Endodermal cell (in vitro differentiated cells): ENCODE data around the gene RUNX1. TPM values are rescaled to one million over a fixed set of nuclear protein-coding genes. Genes with fewer than 3 reads are reported as not detected.

Experiments
- DNase-seq: peaks from one replicate; pipeline ENCODE4 v3.0.0-alpha.2; 2017
- H3K27ac ChIP-seq: 2 replicates; pipeline ENCODE4 v1.5.1; 2013; ENCODE audit warnings: mild to moderate bottlenecking, low read depth, low read length, moderate library complexity
- H3K27me3 ChIP-seq: 2 replicates; pipeline ENCODE4 v1.6.1; 2013; ENCODE audit warnings: mild to moderate bottlenecking, low read length, moderate library complexity; ENCODE audit not compliant: insufficient read depth, control insufficient read depth, poor library complexity, severe bottlenecking
- H3K36me3 ChIP-seq: 2 replicates; pipeline ENCODE4 v1.7.0; 2013; ENCODE audit warnings: mild to moderate bottlenecking, low read length, moderate library complexity; ENCODE audit not compliant: control insufficient read depth, insufficient read depth
- H3K4me1 ChIP-seq: one replicate; pipeline ENCODE4 v1.7.0; 2013; ENCODE audit warnings: low read length; ENCODE audit not compliant: control insufficient read depth, insufficient read depth
- H3K4me3 ChIP-seq: 2 replicates; pipeline ENCODE4 v1.5.1; 2013; ENCODE audit warnings: mild to moderate bottlenecking, low read length, moderate library complexity
- H3K9ac ChIP-seq: 2 replicates; pipeline ENCODE4 v1.6.1; 2013; ENCODE audit warnings: mild to moderate bottlenecking, low read length, moderate library complexity; ENCODE audit not compliant: poor library complexity, severe bottlenecking; ENCODE audit errors: extremely low read depth
- H3K9me3 ChIP-seq: 2 replicates; pipeline ENCODE4 v1.6.1; 2013; ENCODE audit warnings: mild to moderate bottlenecking, low read length, moderate library complexity; ENCODE audit not compliant: control insufficient read depth
- H3K27ac Mint-ChIP-seq: 2 replicates; pipeline ENCODE4 v1.8.0; 2020; ENCODE audit warnings: mixed read lengths
- H3K27me3 Mint-ChIP-seq: 2 replicates; pipeline ENCODE4 v1.8.0; 2021; ENCODE audit warnings: mild to moderate bottlenecking, mixed read lengths; ENCODE audit not compliant: insufficient read depth
- H3K36me3 Mint-ChIP-seq: 2 replicates; pipeline ENCODE4 v1.8.0; 2020; ENCODE audit warnings: low read depth, mixed read lengths
- H3K4me1 Mint-ChIP-seq: 2 replicates; pipeline ENCODE4 v1.8.0; 2020; ENCODE audit warnings: mixed read lengths
- H3K4me3 Mint-ChIP-seq: 2 replicates; pipeline ENCODE4 v1.8.0; 2020; ENCODE audit warnings: mild to moderate bottlenecking, moderate library complexity, mixed read lengths
- H3K9me3 Mint-ChIP-seq: 2 replicates; pipeline ENCODE4 v1.8.0; 2020; ENCODE audit warnings: mild to moderate bottlenecking, mixed read lengths
- WGBS, 2 experiments: methylation state at CpG; one replicate each; pipeline versions ENCODE4 v1.1.5 to v1.1.7; 2013; ENCODE audit warnings: missing lambda C conversion rate in 2 of 2, mixed read lengths in 1 of 2; ENCODE audit not compliant: insufficient coverage in 1 of 2, insufficient read length in 1 of 2; 5-methylcytosine and 5-hydroxymethylcytosine counted together
- total RNA-seq, 2 donors: library from RNA; stranded (reverse); fragmentation: NEBNext Ultra II Directional in 1 of 2; extraction: Animal tissue kit (Norgen Biotek cat#: 25700) in 1 of 2; gene quantifications; 2 replicates in 1 of 2; 3 replicates in 1 of 2; pipeline ENCODE4 v1.2.1, GENCODE V29; 2021
- TF ChIP-seq, protein P1 (sequence below): fragments of 200-600 bp; sonication (generic); conservative IDR thresholded peaks from 2 replicates; pipeline ENCODE4 v1.5.0; 2021; ENCODE audit warnings: antibody characterized with exemption, mild to moderate bottlenecking

The RUNX1 gene
- total RNA-seq, 2 donors from 2014 or later, result 0.31 to 2.8 TPM

DNA sequence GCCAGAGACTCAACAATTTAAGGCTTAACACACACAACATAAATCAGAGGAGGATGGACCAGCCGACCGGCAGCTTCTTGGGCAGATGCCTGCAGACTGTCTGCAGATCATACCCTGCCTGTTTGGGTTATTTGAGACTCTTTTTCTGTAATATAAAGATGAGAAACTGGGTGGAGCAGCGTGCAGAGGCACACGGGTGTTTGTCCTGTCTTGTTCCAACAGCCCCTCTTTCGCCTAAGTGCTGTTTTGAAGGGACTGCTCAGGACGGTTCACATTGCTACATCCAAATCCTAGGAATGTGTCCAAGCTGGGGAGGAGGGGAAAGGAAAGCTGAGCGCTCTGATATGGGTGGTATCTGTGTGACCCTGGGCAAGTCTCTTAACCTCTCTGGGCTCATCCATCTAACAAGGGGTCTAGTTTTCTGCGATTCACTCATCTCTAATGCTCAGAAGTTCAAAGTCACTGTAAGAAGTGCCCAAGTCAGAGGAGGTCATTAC lies 230.4 kb downstream of the RUNX1 start:
- H3K27ac Mint-ChIP-seq, result no peak overlapping the region
- no peaks in the 10 kb centered on the region for H3K36me3 Mint-ChIP-seq
- no peaks in the 10 kb centered on the region for H3K9me3 ChIP-seq
- no peak overlapping the region for H3K4me3 ChIP-seq
- no peaks in the 10 kb centered on the region for H3K27me3 ChIP-seq
- peaks cover 7% of the 10 kb centered on the region for H3K4me1 ChIP-seq
- no peaks in the 10 kb centered on the region for H3K9me3 Mint-ChIP-seq
- peaks cover 2% of the 10 kb centered on the region for H3K27me3 Mint-ChIP-seq
- DNase-seq, result no peak
- H3K4me1 Mint-ChIP-seq, result peaks cover 2% of the 10 kb centered on the region
- TF ChIP-seq, protein P1, sequence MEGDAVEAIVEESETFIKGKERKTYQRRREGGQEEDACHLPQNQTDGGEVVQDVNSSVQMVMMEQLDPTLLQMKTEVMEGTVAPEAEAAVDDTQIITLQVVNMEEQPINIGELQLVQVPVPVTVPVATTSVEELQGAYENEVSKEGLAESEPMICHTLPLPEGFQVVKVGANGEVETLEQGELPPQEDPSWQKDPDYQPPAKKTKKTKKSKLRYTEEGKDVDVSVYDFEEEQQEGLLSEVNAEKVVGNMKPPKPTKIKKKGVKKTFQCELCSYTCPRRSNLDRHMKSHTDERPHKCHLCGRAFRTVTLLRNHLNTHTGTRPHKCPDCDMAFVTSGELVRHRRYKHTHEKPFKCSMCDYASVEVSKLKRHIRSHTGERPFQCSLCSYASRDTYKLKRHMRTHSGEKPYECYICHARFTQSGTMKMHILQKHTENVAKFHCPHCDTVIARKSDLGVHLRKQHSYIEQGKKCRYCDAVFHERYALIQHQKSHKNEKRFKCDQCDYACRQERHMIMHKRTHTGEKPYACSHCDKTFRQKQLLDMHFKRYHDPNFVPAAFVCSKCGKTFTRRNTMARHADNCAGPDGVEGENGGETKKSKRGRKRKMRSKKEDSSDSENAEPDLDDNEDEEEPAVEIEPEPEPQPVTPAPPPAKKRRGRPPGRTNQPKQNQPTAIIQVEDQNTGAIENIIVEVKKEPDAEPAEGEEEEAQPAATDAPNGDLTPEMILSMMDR, result no peak
- no peaks in the 10 kb centered on the region for H3K36me3 ChIP-seq
- H3K4me3 Mint-ChIP-seq, result no peak overlapping the region
- H3K9ac ChIP-seq, result no peak overlapping the region
- 90 to 93% methylated on average over 5 to 8 of the region's 8 CpGs for WGBS, 2 experiments
- H3K27ac ChIP-seq, result no peak overlapping the region

DNA sequence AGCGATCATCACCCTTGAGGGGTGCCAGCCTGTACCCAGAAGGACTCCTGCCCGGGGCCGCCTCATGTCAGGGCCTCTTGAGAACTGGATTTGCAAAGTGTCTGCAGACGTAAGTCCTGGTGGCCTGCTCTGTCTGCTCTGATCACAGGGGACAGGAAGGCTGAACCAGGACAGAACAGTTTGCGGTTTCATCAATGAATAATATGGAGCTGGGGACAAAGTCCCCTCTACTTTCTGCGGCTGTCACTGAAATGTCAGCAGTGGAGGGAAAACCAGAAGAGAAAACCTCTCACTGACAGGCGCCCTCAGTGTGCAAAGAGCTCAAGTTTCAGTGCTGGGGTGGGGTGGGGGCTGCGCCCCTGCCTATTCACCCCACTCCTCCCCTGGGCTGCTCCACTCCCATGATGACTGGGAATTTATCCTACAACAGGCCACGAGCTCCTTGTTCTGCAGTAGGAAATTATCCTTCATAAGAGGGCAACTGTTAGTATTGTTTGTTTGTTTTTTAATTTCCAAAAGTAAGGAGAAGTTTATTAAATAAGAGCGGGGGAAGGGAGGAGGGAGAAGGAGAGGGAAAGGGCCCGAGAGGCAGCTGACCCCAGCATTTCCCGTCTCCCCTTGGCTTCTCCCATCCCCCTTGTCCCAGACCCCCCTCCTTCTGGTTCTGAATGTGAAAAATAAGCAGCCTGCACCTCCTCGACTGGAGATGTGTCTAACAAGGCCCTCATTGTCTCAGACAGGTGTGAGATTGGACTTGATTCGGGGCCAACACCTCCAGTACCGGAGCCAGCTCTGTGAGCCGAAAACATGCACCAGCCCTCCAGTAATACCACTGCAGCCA lies 231.1 kb downstream of the RUNX1 start:
- Mint-ChIP-seq H3K27ac (no peak overlapping the region), H3K9me3 (no peaks in the 10 kb centered on the region), H3K27me3 (peaks cover 2% of the 10 kb centered on the region), H3K4me1 (peaks cover 2% of the 10 kb centered on the region), H3K36me3 (no peaks in the 10 kb centered on the region), H3K4me3 (no peak overlapping the region)
- no peak overlapping the region for H3K4me3 ChIP-seq
- no peak overlapping the region for H3K27ac ChIP-seq
- DNase-seq, result no peak
- no peak overlapping the region for H3K9ac ChIP-seq
- peaks cover 7% of the 10 kb centered on the region for H3K4me1 ChIP-seq
- TF ChIP-seq, protein P1, result no peak
- no peaks in the 10 kb centered on the region for H3K9me3 ChIP-seq
- no peaks in the 10 kb centered on the region for H3K27me3 ChIP-seq
- WGBS, 2 experiments, result 91 to 92% methylated on average over 4 to 16 of the region's 16 CpGs
- H3K36me3 ChIP-seq, result no peaks in the 10 kb centered on the region

DNA sequence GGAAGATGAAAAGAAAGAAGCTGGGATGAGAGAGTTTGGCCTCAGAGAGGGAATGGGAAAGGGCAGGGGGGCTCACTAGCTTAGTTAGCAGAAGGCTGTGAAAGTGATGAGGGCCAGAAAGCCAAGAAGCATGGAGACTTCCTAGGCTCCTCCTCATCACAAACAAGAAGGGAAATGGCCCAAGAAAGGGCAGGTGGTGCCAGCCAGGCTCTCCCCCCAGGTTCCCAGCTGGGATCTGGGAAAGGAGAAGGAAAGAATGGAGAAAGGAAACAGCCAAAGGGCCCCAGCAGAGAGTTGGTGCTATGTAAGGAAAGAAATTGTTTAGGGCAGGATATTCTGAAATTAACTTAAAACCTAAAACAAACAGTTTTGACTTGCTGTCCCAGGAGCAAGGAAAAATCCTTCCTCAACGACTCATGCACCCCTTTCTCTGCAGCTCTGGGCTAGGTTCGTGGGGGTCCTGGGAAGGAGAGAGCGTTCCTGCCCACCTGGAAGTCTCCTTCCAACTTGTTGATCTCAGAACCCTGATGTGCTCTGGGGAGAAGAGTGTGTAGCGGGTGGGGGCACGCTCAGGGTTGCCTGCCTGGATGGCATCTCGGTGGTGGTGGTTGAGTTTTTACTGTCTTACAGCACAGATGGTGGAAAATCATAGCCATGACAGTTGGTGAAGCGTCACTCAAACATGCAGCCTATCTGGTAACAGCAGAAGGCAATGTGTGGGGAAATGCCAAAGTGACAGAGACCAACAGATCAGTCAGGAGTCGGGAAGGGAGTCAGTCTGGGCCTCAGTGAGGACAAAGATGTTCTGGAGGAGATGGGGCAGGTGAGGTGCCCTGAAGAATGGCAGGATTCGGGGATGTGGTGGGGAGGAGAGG lies 233.0 kb downstream of the RUNX1 start:
- TF ChIP-seq, protein P1, result no peak
- H3K4me1 ChIP-seq, result peaks cover 7% of the 10 kb centered on the region
- H3K27me3 ChIP-seq, result no peaks in the 10 kb centered on the region
- Mint-ChIP-seq H3K4me3 (no peak overlapping the region), H3K27ac (peak overlapping the region; percentile 16), H3K27me3 (no peaks in the 10 kb centered on the region), H3K36me3 (no peaks in the 10 kb centered on the region), H3K4me1 (peaks cover 2% of the 10 kb centered on the region), H3K9me3 (no peaks in the 10 kb centered on the region)
- H3K36me3 ChIP-seq, result no peaks in the 10 kb centered on the region
- no peak overlapping the region for H3K27ac ChIP-seq
- no peak for DNase-seq
- no peaks in the 10 kb centered on the region for H3K9me3 ChIP-seq
- no peak overlapping the region for H3K4me3 ChIP-seq
- no peak overlapping the region for H3K9ac ChIP-seq
- 94 to 98% methylated on average over 7 to 9 of the region's 9 CpGs for WGBS, 2 experiments
